ENCODE results near the gene TGFB2. TPM values are rescaled to one million over a fixed set of nuclear protein-coding genes. Genes with fewer than 3 reads are reported as not detected.

The TGFB2 gene
- polyA plus RNA-seq, 2 of the 4 experiments (the other 2 are of a cell fraction) = 29.7 to 65.8 TPM

GRCh38 chr1:218400624-218401023 is 55.5 kb downstream of the TGFB2 start:
- no peak for TF ChIP-seq EP300 (IDR thresholded peaks at IDR 0.05)
- no peak for TF ChIP-seq JUNB (IDR thresholded peaks at IDR 0.05)
- no peak for TF ChIP-seq TFCP2L1 (CRISPR knock-in tag; IDR thresholded peaks at IDR 0.05)
- TF ChIP-seq HOXA7 (CRISPR knock-in tag; IDR thresholded peaks at IDR 0.05) = no peak
- no peak for TF ChIP-seq MAZ (IDR thresholded peaks at IDR 0.05; ENCODE audit: borderline replicate concordance, low read depth, low read length)
- ChIA-PET POLR2A (no interaction called here), CTCF (no interaction called here)
- H3K27ac ChIP-seq = peak overlapping the region in 1 of 2 experiments; percentile 86; a peak in 4 of 6 replicates
- no peak overlapping the region for H3K4me2 ChIP-seq
- peaks cover 31% of the 10 kb centered on the region for H3K4me1 ChIP-seq
- no peak for FAIRE-seq
- no peak for ATAC-seq
- peaks cover 19% of the 10 kb centered on the region for H3K9me3 ChIP-seq
- 99% methylated on average over 3 of the region's 3 CpGs for WGBS (ENCODE audit: missing lambda C conversion rate)
- no peak overlapping the region for H3K4me3 ChIP-seq
- no peak for DNase-seq (ENCODE audit: low read depth in 1 of 2, low spot score in 1 of 2)

GRCh38 chr1:218401441-218401997 is 56.4 kb downstream of the TGFB2 start:
- ATAC-seq = no peak
- 92% methylated on average over 12 of the region's 12 CpGs for WGBS (ENCODE audit: missing lambda C conversion rate)
- ChIA-PET CTCF (interaction anchor here (1.2 kb wide), 1 partner anchor 84 kb away, joined by 4 read pairs; no protein-coding TSS in a partner anchor), POLR2A (no interaction called here)
- peaks cover 26% of the 10 kb centered on the region for H3K4me1 ChIP-seq
- no peak for DNase-seq (ENCODE audit: low read depth in 1 of 2, low spot score in 1 of 2)
- FAIRE-seq = no peak
- H3K9me3 ChIP-seq = peaks cover 19% of the 10 kb centered on the region
- TF ChIP-seq BHLHE40 (IDR thresholded peaks at IDR 0.05; ENCODE audit: low read depth, low read length) (no peak), EHF (CRISPR knock-in tag; IDR thresholded peaks at IDR 0.05) (no peak), FOSB (CRISPR knock-in tag; IDR thresholded peaks at IDR 0.05) (no peak), CBX2 (IDR thresholded peaks at IDR 0.05; ENCODE audit: borderline replicate concordance, low read depth) (no peak), RAD21 (conservative IDR thresholded peaks at IDR 0.05 in 1 of 2, IDR thresholded peaks at IDR 0.05 in 1 of 2) (no peak), HES2 (IDR thresholded peaks at IDR 0.05) (no peak), PBX3 (IDR thresholded peaks at IDR 0.05) (no peak), NFE2L2 (conservative IDR thresholded peaks at IDR 0.05; ENCODE audit: low read length) (no peak), ZFP36 (IDR thresholded peaks at IDR 0.05; ENCODE audit: borderline replicate concordance, partially characterized antibody) (no peak), MAX (IDR thresholded peaks at IDR 0.05) (no peak), JUNB (IDR thresholded peaks at IDR 0.05) (no peak), EHMT2 (IDR thresholded peaks at IDR 0.05; ENCODE audit: low read depth) (no peak), SMC3 (IDR thresholded peaks at IDR 0.05) (no peak), ZC3H11A (IDR thresholded peaks at IDR 0.05) (no peak), POLR2A (IDR thresholded peaks at IDR 0.05; ENCODE audit: low read length) (no peak), ESRRA (IDR thresholded peaks at IDR 0.05; ENCODE audit: borderline replicate concordance, low read length) (no peak), TP53 (CRISPR knock-in tag; IDR thresholded peaks at IDR 0.05) (no peak), RARB (CRISPR knock-in tag; IDR thresholded peaks at IDR 0.05) (no peak), FOXS1 (CRISPR knock-in tag; IDR thresholded peaks at IDR 0.05) (no peak)
- H3K27ac ChIP-seq = peak overlapping the region in 1 of 2 experiments; percentile 62; a peak in 3 of 6 replicates
- H3K4me2 ChIP-seq = no peak overlapping the region
- no peak overlapping the region for H3K4me3 ChIP-seq

GRCh38 chr1:218401998-218402785 is 57.1 kb downstream of the TGFB2 start:
- POLR2A ChIA-PET = no interaction called here
- 97% methylated on average over 8 of the region's 8 CpGs for WGBS (ENCODE audit: missing lambda C conversion rate)
- peak overlapping the region in 1 of 2 experiments; percentile 62; a peak in 3 of 6 replicates for H3K27ac ChIP-seq
- H3K4me1 ChIP-seq = peaks cover 19% of the 10 kb centered on the region
- DNase-seq (ENCODE audit: low read depth in 1 of 2, low spot score in 1 of 2) (no peak), FAIRE-seq (no peak), ATAC-seq (no peak)
- no peak overlapping the region for H3K4me3 ChIP-seq
- H3K4me2 ChIP-seq = no peak overlapping the region
- peaks cover 19% of the 10 kb centered on the region for H3K9me3 ChIP-seq
- CTCF ChIA-PET = interaction anchor here (1.2 kb wide), 1 partner anchor 83 kb away, joined by 4 read pairs; no protein-coding TSS in a partner anchor
- TF ChIP-seq KDM1A (IDR thresholded peaks at IDR 0.05; ENCODE audit: low read depth) (no peak), CHD4 (IDR thresholded peaks at IDR 0.05; ENCODE audit: borderline replicate concordance) (no peak), CEBPB (IDR thresholded peaks at IDR 0.05) (no peak), HOXB5 (CRISPR knock-in tag; IDR thresholded peaks at IDR 0.05) (no peak), USF2 (IDR thresholded peaks at IDR 0.05) (no peak), KDM5A (IDR thresholded peaks at IDR 0.05) (no peak), POLR2A (IDR thresholded peaks at IDR 0.05; ENCODE audit: low read length) (no peak), BCL3 (IDR thresholded peaks at IDR 0.05) (no peak), NPAS2 (CRISPR knock-in tag; IDR thresholded peaks at IDR 0.05; ENCODE audit: borderline replicate concordance) (no peak), E2F6 (IDR thresholded peaks at IDR 0.05; ENCODE audit: borderline replicate concordance, low read depth) (no peak)
